ENCODE results near the gene TMEM88. TPM values are rescaled to one million over a fixed set of nuclear protein-coding genes. Genes with fewer than 3 reads are reported as not detected.

TMEM88 gene
- total RNA-seq, 1 donor from 2014 or later: 33.7 TPM

DNA sequence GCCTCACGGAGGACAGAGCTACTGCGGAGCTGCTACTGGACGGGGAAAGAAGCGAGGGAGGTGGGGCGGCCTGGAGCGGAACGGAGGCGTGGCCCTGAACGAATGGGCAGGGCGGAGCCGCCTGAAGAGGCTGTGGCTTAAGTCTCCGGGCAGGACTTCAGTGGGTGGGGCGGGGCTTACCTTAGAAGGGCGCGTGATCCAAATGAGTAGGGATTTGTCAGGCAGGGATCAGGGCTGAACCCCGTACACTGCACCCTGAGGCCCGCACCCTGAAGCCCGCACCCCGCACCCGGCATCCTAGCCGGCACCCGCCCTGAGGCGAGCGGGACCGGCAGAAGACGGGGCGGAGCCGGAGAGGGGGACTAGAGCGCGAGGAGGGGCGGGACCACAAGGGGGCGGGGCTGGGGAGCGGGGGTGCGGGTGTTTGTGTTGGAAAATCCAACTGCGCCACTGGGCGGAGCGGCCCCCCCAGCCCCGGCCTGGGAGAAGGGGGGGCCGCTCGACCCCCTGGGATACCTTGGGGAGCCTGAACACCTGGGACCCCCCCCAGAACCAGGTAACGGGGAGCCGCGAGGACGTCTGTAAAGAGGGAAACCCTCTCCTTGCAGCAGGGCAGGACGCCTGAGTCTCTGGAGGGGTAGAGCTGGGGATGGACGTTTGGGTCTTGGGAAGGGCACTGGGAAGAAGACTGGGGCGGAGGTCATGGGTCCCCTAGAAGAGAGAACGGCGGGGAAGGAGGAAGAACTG lies 20.9 kb upstream of the TMEM88 start, which contains the start of gene KDM6B:
TSS of gene KDM6B (plus strand) at position 423 of the 747 bp plus-strand sequence. CDS start 11,338 bp downstream, outside the sequence.
- H4K20me1 ChIP-seq (ENCODE audit: insufficient read depth, low read length): peaks cover 7% of the 10 kb centered on the region
- Mint-ChIP-seq H3K4me1 (ENCODE audit: low read depth, unreplicated experiment) (peaks cover 17% of the 10 kb centered on the region), H3K36me3 (ENCODE audit: low read depth, unreplicated experiment) (peaks cover 2% of the 10 kb centered on the region), H3K9me3 (ENCODE audit: unreplicated experiment) (no peaks in the 10 kb centered on the region), H3K27ac (ENCODE audit: unreplicated experiment) (peak within 1 kb of the TSS; percentile 98), H3K4me3 (ENCODE audit: unreplicated experiment) (peak within 1 kb of the TSS; percentile 91), H3K27me3 (ENCODE audit: low read depth, unreplicated experiment) (peaks cover 38% of the 10 kb centered on the region)
- H3K4me3 ChIP-seq (ENCODE audit: insufficient read depth, low read depth, low read length): peak within 1 kb of the TSS; percentile 77
- peaks cover 41% of the 10 kb centered on the region for H3K4me1 ChIP-seq (ENCODE audit: insufficient read depth, low read length)
- H2AFZ ChIP-seq (ENCODE audit: low read depth, low read length): peak within 1 kb of the TSS; percentile 94
- H3K9ac ChIP-seq (ENCODE audit: low read length): peak within 1 kb of the TSS; percentile 94
- H3K36me3 ChIP-seq (ENCODE audit: insufficient read depth, low read length): no peaks in the 10 kb centered on the region
- H3K79me2 ChIP-seq (ENCODE audit: insufficient read depth, low read length): peaks cover 6% of the 10 kb centered on the region
- peak within 1 kb of the TSS; percentile 97 for H3K27ac ChIP-seq (ENCODE audit: low read depth, low read length)
- DNase-seq (ENCODE audit: low read depth) (peak; percentile 78), FAIRE-seq (no peak)
- peak within 1 kb of the TSS; percentile 100 for H3K4me2 ChIP-seq (ENCODE audit: low read length)
- no peaks in the 10 kb centered on the region for H3K9me3 ChIP-seq (ENCODE audit: insufficient read depth, low read depth, low read length)
- peaks cover 6% of the 10 kb centered on the region for H3K27me3 ChIP-seq (ENCODE audit: insufficient read depth, low read length)
- TF ChIP-seq CTCF (IDR thresholded peaks at IDR 0.05; ENCODE audit: insufficient read depth, low read depth, low read length) (no peak), EZH2 (IDR thresholded peaks at IDR 0.05; ENCODE audit: insufficient read depth, low read length) (no peak)

GRCh38 chr17:7834542-7834956 lies 20.3 kb upstream of the TMEM88 start:
- peak overlapping the region; percentile 94 for H3K9ac ChIP-seq (ENCODE audit: low read length)

More at GRCh38 chr17:7834542-7834956, 20.3 kb upstream of the TMEM88 start:
- no peak for DNase-seq (ENCODE audit: low read depth)
- Mint-ChIP-seq H3K9me3 (ENCODE audit: unreplicated experiment) (no peaks in the 10 kb centered on the region), H3K27me3 (ENCODE audit: low read depth, unreplicated experiment) (peaks cover 33% of the 10 kb centered on the region), H3K4me3 (ENCODE audit: unreplicated experiment) (peak overlapping the region; percentile 91), H3K36me3 (ENCODE audit: low read depth, unreplicated experiment) (peaks cover 2% of the 10 kb centered on the region), H3K4me1 (ENCODE audit: low read depth, unreplicated experiment) (peaks cover 22% of the 10 kb centered on the region), H3K27ac (ENCODE audit: unreplicated experiment) (peak overlapping the region; percentile 98)
- peak overlapping the region; percentile 94 for H2AFZ ChIP-seq (ENCODE audit: low read depth, low read length)
- FAIRE-seq: no peak
- TF ChIP-seq EZH2 (IDR thresholded peaks at IDR 0.05; ENCODE audit: insufficient read depth, low read length): no peak
- TF ChIP-seq CTCF (IDR thresholded peaks at IDR 0.05; ENCODE audit: insufficient read depth, low read depth, low read length): no peak
- no peaks in the 10 kb centered on the region for H3K9me3 ChIP-seq (ENCODE audit: insufficient read depth, low read depth, low read length)
- peaks cover 12% of the 10 kb centered on the region for H3K79me2 ChIP-seq (ENCODE audit: insufficient read depth, low read length)
- H4K20me1 ChIP-seq (ENCODE audit: insufficient read depth, low read length): peaks cover 12% of the 10 kb centered on the region
- no peaks in the 10 kb centered on the region for H3K36me3 ChIP-seq (ENCODE audit: insufficient read depth, low read length)
- peaks cover 47% of the 10 kb centered on the region for H3K4me1 ChIP-seq (ENCODE audit: insufficient read depth, low read length)
- peaks cover 6% of the 10 kb centered on the region for H3K27me3 ChIP-seq (ENCODE audit: insufficient read depth, low read length)
- H3K4me3 ChIP-seq (ENCODE audit: insufficient read depth, low read depth, low read length): peak overlapping the region; percentile 77
- H3K4me2 ChIP-seq (ENCODE audit: low read length): peak overlapping the region; percentile 100
- H3K27ac ChIP-seq (ENCODE audit: low read depth, low read length): peak overlapping the region; percentile 97
